Tibial nerve (tissue), 3 donors: ENCODE data around the gene CEP104.

ENCODE experiments used
- POLR2A ChIP-seq, 2 donors: fragments of 450-650 bp; IDR thresholded peaks; one replicate each; pipeline ENCODE4 v1.6.1; 2017; ENCODE audit warnings: antibody characterized with exemption in 2 of 2, mild to moderate bottlenecking in 2 of 2, moderate library complexity in 2 of 2
- TF ChIP-seq, protein P1 (sequence below), 5 experiments: fragments of 200-600 bp in 3 of 5; fragments of 450-650 bp in 2 of 5; sonication (generic) in 3 of 5; IDR thresholded peaks; one replicate each; pipeline ENCODE4 v1.5.1; 2016 to 2019; ENCODE audit warnings: antibody characterized with exemption in 5 of 5, mild to moderate bottlenecking in 3 of 5, moderate library complexity in 2 of 5

DNA sequence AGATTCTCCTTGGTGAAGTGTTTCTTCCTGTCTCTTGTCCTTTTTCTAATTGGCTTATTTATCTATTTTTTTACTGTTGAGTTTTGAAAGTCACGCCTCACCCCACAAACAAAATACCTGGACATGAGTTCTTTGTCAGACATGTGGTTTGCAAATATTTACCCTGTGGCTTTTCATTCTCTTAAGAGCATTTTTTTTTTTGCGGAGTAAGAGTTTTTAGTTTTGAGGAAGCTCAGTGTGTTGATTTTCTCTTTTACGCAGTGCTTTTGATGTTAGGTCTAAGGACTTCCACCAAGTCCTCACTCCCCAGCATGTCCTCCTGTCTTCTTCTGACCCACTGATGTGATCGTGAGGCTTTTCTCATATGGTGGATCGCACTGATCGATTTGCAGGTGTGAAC is 7.9 kb upstream of the CEP104 start:
- TF ChIP-seq, protein P1, sequence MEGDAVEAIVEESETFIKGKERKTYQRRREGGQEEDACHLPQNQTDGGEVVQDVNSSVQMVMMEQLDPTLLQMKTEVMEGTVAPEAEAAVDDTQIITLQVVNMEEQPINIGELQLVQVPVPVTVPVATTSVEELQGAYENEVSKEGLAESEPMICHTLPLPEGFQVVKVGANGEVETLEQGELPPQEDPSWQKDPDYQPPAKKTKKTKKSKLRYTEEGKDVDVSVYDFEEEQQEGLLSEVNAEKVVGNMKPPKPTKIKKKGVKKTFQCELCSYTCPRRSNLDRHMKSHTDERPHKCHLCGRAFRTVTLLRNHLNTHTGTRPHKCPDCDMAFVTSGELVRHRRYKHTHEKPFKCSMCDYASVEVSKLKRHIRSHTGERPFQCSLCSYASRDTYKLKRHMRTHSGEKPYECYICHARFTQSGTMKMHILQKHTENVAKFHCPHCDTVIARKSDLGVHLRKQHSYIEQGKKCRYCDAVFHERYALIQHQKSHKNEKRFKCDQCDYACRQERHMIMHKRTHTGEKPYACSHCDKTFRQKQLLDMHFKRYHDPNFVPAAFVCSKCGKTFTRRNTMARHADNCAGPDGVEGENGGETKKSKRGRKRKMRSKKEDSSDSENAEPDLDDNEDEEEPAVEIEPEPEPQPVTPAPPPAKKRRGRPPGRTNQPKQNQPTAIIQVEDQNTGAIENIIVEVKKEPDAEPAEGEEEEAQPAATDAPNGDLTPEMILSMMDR (IDR thresholded peaks at IDR 0.05): no peak
- TF ChIP-seq POLR2A (IDR thresholded peaks at IDR 0.05): no peak
